Panc1 (cell line): Measurements from ENCODE around the gene JPH3. TPM values are rescaled to one million over a fixed set of nuclear protein-coding genes. Genes with fewer than 3 reads are reported as not detected.

ENCODE experiments used
- ATAC-seq: fragments of 200-7000 bp; cut with Tn5 transposase; 2 replicates; pipeline ENCODE4 v1.9.1; 2020; ENCODE audit warnings: mild to moderate bottlenecking, moderate library complexity
- BruUV-seq: library from RNA; stranded (reverse); fragments of 400-500 nt; replicated peaks from 2 replicates; lab custom pipeline; 2021; lab: Mats Ljungman, UMichigan
- CTCF ChIA-PET: fragments of 300-600 bp; sonication (Branson Sonifier 250); formaldehyde crosslinking; loops from one replicate; lab custom pipeline; 2022; ENCODE audit warnings: antibody characterized with exemption; lab: Charles Lee
- POLR2A ChIA-PET: fragments of 300-600 bp; sonication (Branson Sonifier 250); formaldehyde crosslinking; loops from one replicate; lab custom pipeline; 2022; ENCODE audit warnings: antibody characterized with exemption; lab: Charles Lee
- DNase-seq: peaks from one replicate; pipeline ENCODE4 v3.0.0-alpha.2; 2010; ENCODE audit warnings: low read depth, low spot score
- H3K27ac ChIP-seq: 2 replicates; pipeline ENCODE4 v1.5.1; 2011; ENCODE audit warnings: mild to moderate bottlenecking, low read length, inconsistent platforms
- H3K27me3 ChIP-seq: fragments of 200-500 bp; sonication (Bioruptor generic); 2 replicates; pipeline ENCODE4 v1.6.0; 2014; ENCODE audit warnings: low read length, inconsistent platforms; ENCODE audit not compliant: control insufficient read depth, insufficient read depth
- H3K36me3 ChIP-seq: fragments of 200-500 bp; sonication (Bioruptor generic); 2 replicates; pipeline ENCODE4 v1.5.1; 2014; ENCODE audit warnings: inconsistent platforms, mild to moderate bottlenecking, low read length, moderate library complexity; ENCODE audit not compliant: control insufficient read depth, insufficient read depth
- H3K4me1 ChIP-seq: 2 replicates; pipeline ENCODE4 v1.5.1; 2011; ENCODE audit warnings: inconsistent platforms, mild to moderate bottlenecking, low read length, moderate library complexity; ENCODE audit not compliant: control insufficient read depth, insufficient read depth
- H3K4me3 ChIP-seq, 2 experiments: 2 replicates each; pipeline ENCODE4 v1.5.1; 2011 to 2012; ENCODE audit warnings: low read depth in 2 of 2, low read length in 2 of 2, mild to moderate bottlenecking in 2 of 2, inconsistent platforms in 1 of 2, moderate library complexity in 1 of 2
- H3K9me3 ChIP-seq: fragments of 200-500 bp; sonication (Bioruptor generic); 2 replicates; pipeline ENCODE4 v1.5.1; 2014; ENCODE audit warnings: low read depth, mild to moderate bottlenecking, inconsistent platforms, low read length, moderate library complexity; ENCODE audit not compliant: control insufficient read depth, insufficient read depth
- POLR2AphosphoS5 ChIP-seq: IDR thresholded peaks from 2 replicates; pipeline ENCODE4 v1.6.1; 2012; ENCODE audit warnings: mild to moderate bottlenecking, low read depth, low read length, moderate library complexity
- SIN3A ChIP-seq: IDR thresholded peaks from 2 replicates; pipeline ENCODE4 v1.6.1; 2012; ENCODE audit warnings: low read depth, mild to moderate bottlenecking, low read length, moderate library complexity, borderline replicate concordance; ENCODE audit not compliant: insufficient read depth
- TCF7L2 ChIP-seq: IDR thresholded peaks from 2 replicates; pipeline ENCODE4 v1.6.1; 2011; ENCODE audit warnings: mild to moderate bottlenecking, low read depth, low read length, inconsistent platforms
- in situ Hi-C: cut with HindIII; loops from 2 replicates; pipeline ENCODE4 v1.10.0; 2016; ENCODE audit warnings: low sequenced_read_pairs, low pct_unique_long_range_greater_than_20kb
- intact Hi-C: fragments of 100-400 bp; cut with micrococcal nuclease; formaldehyde crosslinking; loops from one replicate; pipeline ENCODE4 v1.10.0; 2022; ENCODE audit not compliant: unreplicated experiment
- total RNA-seq: library from RNA; stranded (reverse); gene quantifications from one replicate; pipeline ENCODE4 v1.2.1, GENCODE V29; 2021; ENCODE audit not compliant: unreplicated experiment
- TF ChIP-seq, protein P1 (sequence below), 2 experiments: IDR thresholded peaks; 2 replicates each; pipeline ENCODE4 v1.6.1; 2011 to 2012; ENCODE audit warnings: low read depth in 2 of 2, control low read depth in 1 of 2, low read length in 1 of 2, mild to moderate bottlenecking in 1 of 2, moderate library complexity in 1 of 2; ENCODE audit not compliant: insufficient read depth in 1 of 2
- TF ChIP-seq, protein P2 (sequence below): fragments of 450-650 bp; IDR thresholded peaks from 2 replicates; pipeline ENCODE4 v1.5.1; 2017; ENCODE audit warnings: mild to moderate bottlenecking

The JPH3 gene
- total RNA-seq, 1 experiment from 2014 or later = 1.2 TPM

GRCh38 chr16:87746178-87746577, 143.9 kb downstream of the JPH3 start:
- TF ChIP-seq, protein P1, sequence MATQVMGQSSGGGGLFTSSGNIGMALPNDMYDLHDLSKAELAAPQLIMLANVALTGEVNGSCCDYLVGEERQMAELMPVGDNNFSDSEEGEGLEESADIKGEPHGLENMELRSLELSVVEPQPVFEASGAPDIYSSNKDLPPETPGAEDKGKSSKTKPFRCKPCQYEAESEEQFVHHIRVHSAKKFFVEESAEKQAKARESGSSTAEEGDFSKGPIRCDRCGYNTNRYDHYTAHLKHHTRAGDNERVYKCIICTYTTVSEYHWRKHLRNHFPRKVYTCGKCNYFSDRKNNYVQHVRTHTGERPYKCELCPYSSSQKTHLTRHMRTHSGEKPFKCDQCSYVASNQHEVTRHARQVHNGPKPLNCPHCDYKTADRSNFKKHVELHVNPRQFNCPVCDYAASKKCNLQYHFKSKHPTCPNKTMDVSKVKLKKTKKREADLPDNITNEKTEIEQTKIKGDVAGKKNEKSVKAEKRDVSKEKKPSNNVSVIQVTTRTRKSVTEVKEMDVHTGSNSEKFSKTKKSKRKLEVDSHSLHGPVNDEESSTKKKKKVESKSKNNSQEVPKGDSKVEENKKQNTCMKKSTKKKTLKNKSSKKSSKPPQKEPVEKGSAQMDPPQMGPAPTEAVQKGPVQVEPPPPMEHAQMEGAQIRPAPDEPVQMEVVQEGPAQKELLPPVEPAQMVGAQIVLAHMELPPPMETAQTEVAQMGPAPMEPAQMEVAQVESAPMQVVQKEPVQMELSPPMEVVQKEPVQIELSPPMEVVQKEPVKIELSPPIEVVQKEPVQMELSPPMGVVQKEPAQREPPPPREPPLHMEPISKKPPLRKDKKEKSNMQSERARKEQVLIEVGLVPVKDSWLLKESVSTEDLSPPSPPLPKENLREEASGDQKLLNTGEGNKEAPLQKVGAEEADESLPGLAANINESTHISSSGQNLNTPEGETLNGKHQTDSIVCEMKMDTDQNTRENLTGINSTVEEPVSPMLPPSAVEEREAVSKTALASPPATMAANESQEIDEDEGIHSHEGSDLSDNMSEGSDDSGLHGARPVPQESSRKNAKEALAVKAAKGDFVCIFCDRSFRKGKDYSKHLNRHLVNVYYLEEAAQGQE (IDR thresholded peaks at IDR 0.05; ENCODE audit: insufficient read depth in 1 of 2, low read depth in 2 of 2, low read length in 1 of 2) = no peak
- TF ChIP-seq SIN3A (no peak), POLR2AphosphoS5 (no peak), TCF7L2 (no peak)
- TF ChIP-seq, protein P2, sequence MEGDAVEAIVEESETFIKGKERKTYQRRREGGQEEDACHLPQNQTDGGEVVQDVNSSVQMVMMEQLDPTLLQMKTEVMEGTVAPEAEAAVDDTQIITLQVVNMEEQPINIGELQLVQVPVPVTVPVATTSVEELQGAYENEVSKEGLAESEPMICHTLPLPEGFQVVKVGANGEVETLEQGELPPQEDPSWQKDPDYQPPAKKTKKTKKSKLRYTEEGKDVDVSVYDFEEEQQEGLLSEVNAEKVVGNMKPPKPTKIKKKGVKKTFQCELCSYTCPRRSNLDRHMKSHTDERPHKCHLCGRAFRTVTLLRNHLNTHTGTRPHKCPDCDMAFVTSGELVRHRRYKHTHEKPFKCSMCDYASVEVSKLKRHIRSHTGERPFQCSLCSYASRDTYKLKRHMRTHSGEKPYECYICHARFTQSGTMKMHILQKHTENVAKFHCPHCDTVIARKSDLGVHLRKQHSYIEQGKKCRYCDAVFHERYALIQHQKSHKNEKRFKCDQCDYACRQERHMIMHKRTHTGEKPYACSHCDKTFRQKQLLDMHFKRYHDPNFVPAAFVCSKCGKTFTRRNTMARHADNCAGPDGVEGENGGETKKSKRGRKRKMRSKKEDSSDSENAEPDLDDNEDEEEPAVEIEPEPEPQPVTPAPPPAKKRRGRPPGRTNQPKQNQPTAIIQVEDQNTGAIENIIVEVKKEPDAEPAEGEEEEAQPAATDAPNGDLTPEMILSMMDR = no peak
- CTCF ChIA-PET = no interaction called here
- intact Hi-C loops = no loop called here
- in situ Hi-C loops = no loop called here
- H3K27me3 ChIP-seq = no peaks in the 10 kb centered on the region
- H3K4me3 ChIP-seq = no peak overlapping the region
- H3K27ac ChIP-seq = no peak overlapping the region
- no peaks in the 10 kb centered on the region; the same call in 1 of the 2 replicates for H3K36me3 ChIP-seq
- POLR2A ChIA-PET = no interaction called here
- no TSS peak for BruUV-seq
- ATAC-seq (no peak), DNase-seq (no peak)
- no peaks in the 10 kb centered on the region for H3K4me1 ChIP-seq
- H3K9me3 ChIP-seq = no peaks in the 10 kb centered on the region

Other genes with a start within 250 kb of the JPH3 start
- gene FBXO31, start 218.7 kb upstream of the JPH3 start, total RNA-seq = 22.4 TPM
- gene MAP1LC3B, start 210.2 kb upstream of the JPH3 start, total RNA-seq = 75.2 TPM
- gene ZCCHC14, start 109.5 kb upstream of the JPH3 start, total RNA-seq = 35.0 TPM
- 50.7 TPM for gene KLHDC4, start 163.5 kb downstream of the JPH3 start, total RNA-seq